Uterus (tissue), 4 donors: Measurements from ENCODE around the gene PSME3. TPM values are rescaled to one million over a fixed set of nuclear protein-coding genes. Genes with fewer than 3 reads are reported as not detected.

Experiments
- DNase-seq, 2 donors: peaks; one replicate each; pipeline ENCODE4 v3.0.0-alpha.2; 2019 to 2020
- H3K27ac ChIP-seq, 2 donors: fragments of 200-600 bp; sonication (generic); 1 replicate in 1 of 2; 2 replicates in 1 of 2; pipeline ENCODE4 v1.5.1; 2016 to 2018
- H3K27me3 ChIP-seq, 2 donors: fragments of 200-600 bp; sonication (generic); one replicate each; pipeline ENCODE4 v1.5.1; 2018 to 2019; ENCODE audit warnings: control low read depth in 1 of 2
- H3K36me3 ChIP-seq, 2 donors: fragments of 200-600 bp; sonication (generic); one replicate each; pipeline ENCODE4 v1.5.1; 2019; ENCODE audit warnings: control low read depth in 1 of 2
- H3K4me1 ChIP-seq, 2 donors: fragments of 200-600 bp; sonication (generic); one replicate each; pipeline ENCODE4 v1.5.1; 2018 to 2019; ENCODE audit warnings: control low read depth in 1 of 2
- H3K4me3 ChIP-seq, 2 donors: fragments of 200-600 bp; sonication (generic); 1 replicate in 1 of 2; 2 replicates in 1 of 2; pipeline ENCODE4 v1.5.1; 2018 to 2019; ENCODE audit warnings: mild to moderate bottlenecking in 1 of 2
- H3K9me3 ChIP-seq, 2 donors: fragments of 200-600 bp; sonication (generic); one replicate each; pipeline ENCODE4 v1.5.1; 2019; ENCODE audit warnings: control low read depth in 1 of 2
- CTCF ChIP-seq, 4 experiments: fragments of 200-600 bp in 2 of 4; fragments of 450-650 bp in 2 of 4; sonication (generic) in 2 of 4; IDR thresholded peaks; one replicate each; pipeline ENCODE4 v1.5.1; 2016 to 2019; ENCODE audit warnings: antibody characterized with exemption in 4 of 4, mild to moderate bottlenecking in 2 of 4, moderate library complexity in 1 of 4
- POLR2A ChIP-seq, 2 donors: fragments of 450-650 bp; IDR thresholded peaks; one replicate each; pipeline ENCODE4 v1.6.1; 2016; ENCODE audit warnings: antibody characterized with exemption in 2 of 2, mild to moderate bottlenecking in 1 of 2, moderate library complexity in 1 of 2
- intact Hi-C: fragments of 100-400 bp; cut with DNase I; formaldehyde crosslinking; loops from one replicate; pipeline ENCODE4 v1.15.1; 2023; ENCODE audit warnings: low total_unique reads
- total RNA-seq, 4 donors: library from RNA; depleted of rRNA in 3 of 4; stranded (reverse); fragments of >200 nt in 3 of 4; gene quantifications; one replicate each; pipeline versions ENCODE4 v1.1.0 to v1.2.4, GENCODE V29; 2014 to 2023
- donor health status: DM: yes; HTN: yes; CAD: no.

Gene PSME3
- total RNA-seq, 4 donors from 2014 or later = 9.7 to 74.3 (median 46.0) TPM

- H3K36me3 ChIP-seq = no peaks in the 10 kb centered on the region
- TF ChIP-seq POLR2A (IDR thresholded peaks at IDR 0.05) (no peak), CTCF (IDR thresholded peaks at IDR 0.05) (no peak)
- H3K9me3 ChIP-seq = no peaks in the 10 kb centered on the region
- no peak overlapping the region for H3K4me3 ChIP-seq
- H3K4me1 ChIP-seq = no peaks in the 10 kb centered on the region
- intact Hi-C loops = no loop called here
- no peaks in the 10 kb centered on the region for H3K27me3 ChIP-seq
- H3K27ac ChIP-seq = no peak overlapping the region
- DNase-seq = no peak
Observed at GRCh38 chr17:42803074-42803883, 29.9 kb upstream of the PSME3 start.

GRCh38 chr17:42804918-42805367 lies 28.3 kb upstream of the PSME3 start:
- Histone ChIP-seq H3K27me3 (no peaks in the 10 kb centered on the region), H3K9me3 (no peaks in the 10 kb centered on the region), H3K27ac (no peak overlapping the region), H3K36me3 (no peaks in the 10 kb centered on the region), H3K4me3 (no peak overlapping the region), H3K4me1 (no peaks in the 10 kb centered on the region)
- intact Hi-C loops = no loop called here
- DNase-seq = no peak
- TF ChIP-seq POLR2A (IDR thresholded peaks at IDR 0.05) = no peak
- no peak for TF ChIP-seq CTCF (IDR thresholded peaks at IDR 0.05)

- intact Hi-C loops = no loop called here
- Histone ChIP-seq H3K36me3 (no peaks in the 10 kb centered on the region), H3K4me1 (no peaks in the 10 kb centered on the region), H3K27me3 (no peaks in the 10 kb centered on the region), H3K4me3 (no peak overlapping the region), H3K9me3 (no peaks in the 10 kb centered on the region), H3K27ac (no peak overlapping the region)
- no peak for TF ChIP-seq CTCF (IDR thresholded peaks at IDR 0.05)
- TF ChIP-seq POLR2A (IDR thresholded peaks at IDR 0.05) = no peak
- DNase-seq = no peak
Observed at GRCh38 chr17:42806249-42806648, 26.9 kb upstream of the PSME3 start.

- H3K27me3 ChIP-seq = no peaks in the 10 kb centered on the region
- no peak overlapping the region for H3K27ac ChIP-seq
- no peaks in the 10 kb centered on the region for H3K4me1 ChIP-seq
- H3K4me3 ChIP-seq = no peak overlapping the region
- intact Hi-C loops = no loop called here
- H3K9me3 ChIP-seq = no peaks in the 10 kb centered on the region
- TF ChIP-seq CTCF (IDR thresholded peaks at IDR 0.05) = no peak
- TF ChIP-seq POLR2A (IDR thresholded peaks at IDR 0.05) = no peak
- no peaks in the 10 kb centered on the region for H3K36me3 ChIP-seq
- DNase-seq = peak; percentile 37 to 42
Observed at GRCh38 chr17:42809250-42809649, 23.9 kb upstream of the PSME3 start.

- Histone ChIP-seq H3K4me3 (no peak overlapping the region), H3K36me3 (no peaks in the 10 kb centered on the region), H3K27me3 (no peaks in the 10 kb centered on the region), H3K4me1 (no peaks in the 10 kb centered on the region), H3K9me3 (no peaks in the 10 kb centered on the region), H3K27ac (no peak overlapping the region)
- intact Hi-C loops = no loop called here
- DNase-seq = no peak
- TF ChIP-seq POLR2A (IDR thresholded peaks at IDR 0.05) (no peak), CTCF (IDR thresholded peaks at IDR 0.05) (no peak)
Observed at GRCh38 chr17:42814633-42815399, 18.4 kb upstream of the PSME3 start.
